ENCODE data around the gene USP1.

The USP1 gene

GRCh38 chr1:62436466-62437272 lies at the start of gene USP1:
USP1 (plus strand) TSS chr1:62437049; CDS start chr1:62439868, 2,819 bp downstream.
- peak; percentile 100 for DNase-seq

GRCh38 chr1:62389531-62389930 lies 47.3 kb upstream of the USP1 start:
- DNase-seq, result no peak

- DNase-seq, result no peak
Measured at GRCh38 chr1:62390071-62390470, 46.8 kb upstream of the USP1 start.

- peak; percentile 17 for DNase-seq
Measured at GRCh38 chr1:62391369-62391971, 45.4 kb upstream of the USP1 start.

- no peak for DNase-seq
Measured at GRCh38 chr1:62392951-62393350, 43.9 kb upstream of the USP1 start.

- DNase-seq, result no peak
Measured at GRCh38 chr1:62394646-62395045, 42.2 kb upstream of the USP1 start.

GRCh38 chr1:62395291-62395690 lies 41.6 kb upstream of the USP1 start:
- DNase-seq, result no peak

GRCh38 chr1:62396871-62397270 lies 40.0 kb upstream of the USP1 start:
- DNase-seq, result no peak

GRCh38 chr1:62397301-62397700 lies 39.5 kb upstream of the USP1 start:
- no peak for DNase-seq

- no peak for DNase-seq
Measured at GRCh38 chr1:62398377-62398776, 38.5 kb upstream of the USP1 start.

GRCh38 chr1:62401034-62401760 lies 35.7 kb upstream of the USP1 start:
- no peak for DNase-seq

GRCh38 chr1:62405247-62405646 lies 31.6 kb upstream of the USP1 start:
- no peak for DNase-seq

- DNase-seq, result no peak
Measured at GRCh38 chr1:62406576-62406975, 30.3 kb upstream of the USP1 start.

GRCh38 chr1:62407398-62408009 lies 29.3 kb upstream of the USP1 start:
- peak; percentile 55 for DNase-seq

GRCh38 chr1:62415687-62416086 lies 21.2 kb upstream of the USP1 start:
- no peak for DNase-seq

- DNase-seq, result no peak
Measured at GRCh38 chr1:62417351-62417999, 19.4 kb upstream of the USP1 start.

- no peak for DNase-seq
Measured at GRCh38 chr1:62420214-62420613, 16.6 kb upstream of the USP1 start.

GRCh38 chr1:62423580-62424242 lies 13.1 kb upstream of the USP1 start:
- no peak for DNase-seq

- no peak for DNase-seq
Measured at GRCh38 chr1:62424411-62424810, 12.4 kb upstream of the USP1 start.

GRCh38 chr1:62425041-62425440 lies 11.8 kb upstream of the USP1 start:
- no peak for DNase-seq

- no peak for DNase-seq
Measured at GRCh38 chr1:62426237-62426636, 10.6 kb upstream of the USP1 start.

- DNase-seq, result no peak
Measured at GRCh38 chr1:62426794-62427193, 10.1 kb upstream of the USP1 start.

Data from CD4-positive, alpha-beta T cell treated with Interleukin-17A for 1 hour (primary cell).